Erythroblast (primary cell): ENCODE measurements around the gene MMAB.

ENCODE experiments used
- GATA1 ChIP-seq: IDR thresholded peaks from 2 replicates; pipeline ENCODE4 v1.6.1; 2011; ENCODE audit warnings: low read depth, mild to moderate bottlenecking, control low read depth, low read length, moderate library complexity
- POLR2A ChIP-seq: IDR thresholded peaks from 2 replicates; pipeline ENCODE4 v1.6.1; 2011; ENCODE audit warnings: mild to moderate bottlenecking, low read length

GRCh38 chr12:109589691-109590245 lies 16.5 kb upstream of the MMAB start:
- TF ChIP-seq POLR2A (no peak), GATA1 (no peak)
